Cerebellar nuclear complex (tissue), 1 donor: ENCODE data around the gene CFAP126.
A peak's percentile ranks its signal among the peaks of the same experiment; 100 is the strongest.
"Not testable (repeated sequence)": the region's sequence is repeated elsewhere in the genome, so short reads cannot be mapped to it uniquely, and the experiment has no call there.

Source experiments
- DNase-seq, 2 experiments: peaks; one replicate each; lab custom pipeline; 2025; lab: John Stamatoyannopoulos, UW

Gene CFAP126

DNA sequence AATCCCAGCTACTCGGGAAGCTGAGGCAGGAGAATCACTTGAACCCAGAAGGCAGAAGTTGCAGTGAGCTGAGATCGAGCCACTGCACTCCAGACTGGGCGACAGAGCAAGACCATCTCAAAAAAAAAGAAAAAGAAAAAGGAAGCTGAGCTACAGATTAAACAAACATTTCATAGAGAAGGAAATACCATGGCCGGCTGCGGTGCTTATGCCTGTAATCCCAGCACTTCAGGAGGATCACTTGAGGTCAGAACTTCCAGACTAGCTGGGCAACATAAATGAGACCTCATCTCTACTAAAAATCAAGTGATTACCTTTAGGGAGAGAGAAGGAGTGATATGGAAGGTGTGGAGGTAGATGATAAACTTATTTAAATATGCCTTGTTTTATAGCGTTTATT is 14.0 kb upstream of the CFAP126 start:
- no peak for DNase-seq

DNA sequence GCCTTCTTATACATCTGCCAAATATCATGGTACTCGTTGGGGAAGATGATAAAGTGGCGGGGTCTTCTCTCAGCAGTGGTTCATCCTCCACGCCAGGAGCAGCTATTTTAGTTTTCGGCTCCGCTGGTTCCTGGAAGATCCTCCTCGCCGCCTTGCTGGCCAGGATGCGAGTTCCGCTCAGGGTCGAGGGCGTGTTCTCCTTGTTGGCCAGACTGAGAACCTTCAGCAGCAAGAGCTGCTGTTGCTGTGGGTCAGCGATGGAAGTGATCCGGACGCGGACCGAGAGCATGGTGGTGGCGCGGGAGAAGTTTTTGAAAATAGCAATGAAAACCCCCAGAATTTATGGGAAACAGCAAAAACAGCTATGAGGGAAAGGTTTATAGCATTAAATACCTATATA is 11.4 kb upstream of the CFAP126 start:
- no peak for DNase-seq

DNA sequence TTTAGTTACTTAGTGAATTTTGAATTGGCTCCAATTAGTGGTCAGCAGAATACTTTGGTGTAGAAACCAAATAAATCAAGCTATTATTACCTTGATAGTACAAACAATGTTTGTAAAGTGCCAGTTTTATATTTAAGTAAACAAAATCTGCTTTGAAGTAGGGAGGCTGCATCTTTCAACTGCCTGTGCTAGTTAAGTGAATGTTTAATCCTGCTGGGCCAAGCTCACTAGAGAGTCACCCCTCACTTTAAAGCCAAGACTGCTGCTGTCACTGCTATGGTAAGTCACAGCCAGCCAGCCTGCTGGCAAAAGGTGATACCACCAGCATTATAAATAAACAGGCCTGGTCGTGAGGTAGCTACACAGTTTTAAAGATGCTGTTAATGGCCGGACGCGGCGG is 10.3 kb upstream of the CFAP126 start:
- no peak for DNase-seq

DNA sequence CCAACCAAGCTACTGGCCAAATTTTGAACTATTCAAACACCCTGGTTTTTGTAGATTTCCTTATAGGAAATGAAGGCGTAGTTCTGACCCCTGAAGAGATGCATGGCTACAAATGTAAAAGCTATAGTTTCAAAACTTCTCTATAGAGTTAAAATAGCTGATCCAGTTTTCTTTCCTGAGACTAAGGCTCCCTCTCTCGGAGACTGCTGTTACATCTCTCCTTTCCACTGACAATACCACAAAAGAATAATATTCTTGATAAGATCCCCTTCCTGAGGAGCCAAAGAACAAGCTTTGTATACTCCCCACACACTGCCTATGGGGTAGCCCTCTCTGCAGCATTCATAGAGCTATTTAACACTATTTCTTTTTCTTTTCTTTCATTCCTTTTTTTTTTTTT is 6.7 kb upstream of the CFAP126 start:
- no peak for DNase-seq

DNA sequence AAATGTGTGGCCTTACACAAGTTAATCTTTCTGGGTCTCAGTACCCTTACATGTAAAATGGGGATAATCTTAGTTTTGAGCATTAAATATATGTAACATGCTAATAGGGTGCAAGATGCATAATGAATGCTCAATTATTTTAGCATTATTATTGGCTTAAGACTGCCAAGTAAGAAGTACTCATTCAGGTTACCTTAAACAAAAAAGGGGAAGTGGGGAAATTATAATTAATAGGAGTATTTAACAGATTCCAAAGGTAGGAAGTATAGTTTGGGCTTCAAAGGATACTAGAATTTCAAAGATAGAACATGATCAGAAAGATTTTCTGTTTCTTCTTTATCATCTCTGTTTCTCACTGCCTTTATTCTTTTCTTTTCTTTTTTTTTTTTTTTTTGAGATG is 5.8 kb upstream of the CFAP126 start:
- DNase-seq = no peak

DNA sequence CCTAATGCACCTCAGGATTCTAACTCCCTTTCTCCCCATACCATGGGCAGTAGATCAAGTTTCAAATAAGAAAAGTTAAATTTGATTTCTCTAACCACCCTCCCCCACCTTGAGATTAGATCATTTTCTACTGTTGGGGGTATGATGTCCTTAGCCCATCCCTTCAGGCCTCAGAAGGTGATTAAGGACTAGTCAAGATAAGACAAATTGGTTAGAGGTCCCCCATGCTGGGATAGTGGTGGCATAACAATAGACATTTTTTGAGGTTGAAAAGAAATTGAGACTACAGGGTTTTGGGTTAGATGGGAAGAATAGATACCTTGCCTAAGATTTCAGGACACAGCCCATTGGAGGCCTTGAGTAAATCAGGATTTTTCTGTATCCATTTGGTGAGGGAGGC is 2.5 kb downstream of the CFAP126 start:
- DNase-seq = no peak

DNA sequence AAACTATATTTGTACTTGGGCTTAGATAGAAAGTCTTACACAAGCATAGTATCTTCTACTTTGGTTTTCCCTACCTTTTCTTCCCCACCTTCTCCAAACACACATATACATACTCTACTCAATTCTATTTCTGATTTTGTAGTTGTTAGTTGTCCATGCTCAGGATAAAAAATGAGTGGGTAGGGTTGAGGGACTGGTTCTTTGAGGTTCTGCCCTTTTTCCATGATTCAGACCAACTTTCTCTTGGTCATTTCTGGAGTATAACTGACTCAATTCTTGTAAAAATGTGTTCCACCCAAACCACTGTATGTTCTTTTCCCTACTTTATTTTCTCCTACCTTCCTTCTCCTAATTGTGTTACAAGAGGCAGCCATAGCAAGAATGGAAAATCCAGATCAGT is 3.3 kb downstream of the CFAP126 start:
- DNase-seq = no peak

DNA sequence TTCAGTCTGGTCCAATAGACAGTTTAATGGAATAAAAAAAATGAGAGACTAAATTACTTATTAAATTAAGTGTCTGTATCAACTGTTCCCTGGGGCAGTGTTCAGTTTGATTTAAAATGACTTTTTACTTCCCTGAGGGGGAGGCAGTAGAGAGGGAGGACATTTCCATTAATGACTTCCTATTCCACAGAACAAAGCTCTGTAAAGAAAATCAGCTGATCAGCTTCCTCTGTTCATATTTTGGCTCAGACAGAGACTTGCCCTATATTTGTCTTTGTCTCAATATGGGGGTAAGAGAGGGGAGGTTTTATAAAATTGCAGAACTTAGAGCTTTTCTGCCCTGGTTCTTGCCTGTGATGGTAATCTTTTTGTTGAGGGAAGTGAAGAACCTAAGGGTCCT is 8.4 kb downstream of the CFAP126 start:
- no peak for DNase-seq

DNA sequence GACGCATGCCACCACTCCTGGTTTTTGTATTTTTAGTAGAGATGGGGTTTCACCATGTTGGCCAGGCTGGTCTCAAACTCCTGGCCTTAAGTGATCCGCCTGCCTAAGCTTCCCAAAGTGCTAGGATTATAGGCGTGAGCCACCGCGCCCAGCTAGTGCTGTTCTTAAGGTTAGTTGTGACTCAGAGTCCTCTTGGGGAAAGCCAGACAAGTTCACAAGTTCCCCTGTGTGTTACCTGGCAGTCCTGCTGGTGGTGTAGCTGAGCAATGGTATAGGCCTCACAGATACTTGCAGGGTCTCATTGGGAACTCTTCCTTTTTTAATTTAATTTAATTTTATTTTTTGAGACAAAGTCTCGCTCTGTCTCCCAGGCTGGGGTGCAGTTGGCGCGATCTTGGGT is 10.6 kb downstream of the CFAP126 start:
- no peak for DNase-seq

DNA sequence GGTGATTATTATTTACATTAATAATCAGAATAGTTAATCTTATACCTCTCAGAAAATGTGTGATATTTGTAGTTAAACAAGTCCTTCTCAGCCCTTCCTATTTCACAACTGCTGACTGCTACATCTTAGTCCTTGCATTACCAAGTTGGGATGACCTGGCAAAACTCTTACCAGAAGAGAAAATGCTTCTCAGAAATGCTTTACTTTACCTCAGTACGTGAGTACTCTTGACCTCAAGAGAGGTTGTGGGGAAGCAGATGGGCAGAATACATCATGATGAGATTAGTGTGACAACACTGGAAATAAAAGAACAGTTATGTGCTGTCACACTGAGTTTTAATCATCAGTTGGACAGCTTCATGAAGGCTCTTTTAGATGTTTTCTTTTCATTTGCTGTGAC is 16.2 kb downstream of the CFAP126 start:
- DNase-seq = no peak

DNA sequence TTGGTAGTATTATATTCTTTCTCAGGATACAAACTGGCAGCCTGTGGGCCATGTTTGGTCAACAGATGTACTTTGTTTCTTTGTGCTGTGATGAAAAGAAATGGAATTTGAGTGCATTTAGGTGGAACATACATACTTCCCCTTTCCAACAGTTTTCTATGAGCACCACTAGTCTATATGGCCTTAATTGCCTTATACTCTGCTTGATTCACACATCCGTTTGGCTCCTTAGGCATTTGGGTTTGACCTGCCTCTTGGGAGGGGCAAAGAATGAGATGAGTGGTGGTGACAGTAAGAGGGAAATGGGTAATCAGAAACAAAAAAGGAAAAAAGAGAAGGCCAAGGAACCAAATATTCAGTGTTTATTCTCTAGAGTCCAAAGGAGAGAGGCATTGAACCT is 17.0 kb downstream of the CFAP126 start:
- no peak for DNase-seq

DNA sequence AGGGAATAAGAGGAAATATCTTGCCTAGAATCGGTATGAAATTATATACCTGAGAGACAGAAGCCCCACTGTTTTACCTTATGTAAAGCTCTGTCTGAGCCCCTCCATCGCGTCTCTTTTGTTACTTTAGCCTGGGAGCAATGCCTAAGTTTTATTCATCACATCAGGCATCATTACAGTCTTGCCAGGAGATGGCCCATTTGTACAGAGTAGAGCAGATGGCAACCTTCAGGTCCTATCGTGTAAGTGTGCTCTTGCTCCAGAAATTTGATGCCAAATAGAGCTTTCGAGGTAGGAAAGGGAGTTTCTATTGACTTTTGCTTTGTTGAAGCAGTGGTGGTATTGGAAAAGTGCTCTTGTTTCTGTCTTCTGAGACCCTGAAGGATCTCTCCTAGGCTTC is 24.9 kb downstream of the CFAP126 start:
- peak in 1 of 2 experiments; percentile 6 for DNase-seq

DNA sequence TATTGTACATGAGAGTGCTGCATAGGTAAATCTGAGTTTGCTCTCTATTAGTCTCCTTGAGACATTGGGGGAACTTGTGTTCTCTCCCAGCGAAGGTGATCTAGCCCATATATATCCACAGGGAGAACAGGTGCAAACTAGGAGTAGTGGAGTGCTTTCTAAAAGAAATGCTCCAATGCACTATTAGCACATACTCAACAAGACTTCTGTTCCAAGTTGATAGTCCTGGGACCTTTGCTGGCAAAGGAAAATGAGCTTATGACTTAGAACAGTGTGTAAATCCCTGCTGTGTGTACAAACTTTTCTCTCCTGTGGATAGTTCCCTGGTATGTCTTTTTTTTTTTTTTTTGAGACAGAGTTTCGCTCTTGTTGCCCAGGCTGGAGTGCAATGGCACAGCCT is 25.5 kb downstream of the CFAP126 start:
- no peak for DNase-seq

DNA sequence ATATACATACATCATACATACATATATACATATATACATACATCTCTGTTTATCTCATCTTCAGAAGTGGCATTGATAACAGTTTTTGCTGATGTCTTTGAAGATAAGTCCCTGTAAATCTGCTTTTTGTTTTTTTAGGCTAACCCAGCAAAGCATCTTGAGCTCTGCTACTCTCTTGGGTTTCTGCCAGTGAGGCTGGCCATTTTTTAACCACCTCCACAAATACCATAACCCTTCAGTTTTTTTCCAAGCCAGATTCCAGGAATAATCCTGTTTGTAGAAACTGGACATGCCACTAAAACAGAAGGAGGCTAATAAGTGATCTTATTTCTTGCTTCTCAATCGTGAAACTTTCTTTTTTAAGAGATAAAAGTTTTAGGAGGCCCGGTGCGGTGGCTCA is 31.9 kb downstream of the CFAP126 start:
- DNase-seq = no peak

DNA sequence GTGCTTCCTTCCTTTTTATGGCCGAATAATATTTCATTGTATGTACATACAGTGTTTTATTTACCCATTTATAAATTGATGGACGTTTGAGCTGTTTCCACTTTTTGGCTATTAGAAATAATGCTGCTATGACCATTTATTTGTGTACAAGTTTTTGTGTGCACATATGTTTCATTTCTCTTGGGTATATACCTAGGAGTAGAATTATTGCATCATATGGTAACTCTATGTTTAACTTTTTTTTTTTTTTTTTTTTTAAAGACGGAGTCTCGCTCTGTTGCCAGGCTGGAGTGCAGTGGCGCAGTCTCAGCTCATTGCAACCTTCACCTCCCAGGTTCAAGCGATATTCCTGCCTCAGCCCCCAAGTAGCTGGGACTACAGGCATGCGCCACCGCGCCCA is 34.5 kb downstream of the CFAP126 start:
- DNase-seq = no peak

DNA sequence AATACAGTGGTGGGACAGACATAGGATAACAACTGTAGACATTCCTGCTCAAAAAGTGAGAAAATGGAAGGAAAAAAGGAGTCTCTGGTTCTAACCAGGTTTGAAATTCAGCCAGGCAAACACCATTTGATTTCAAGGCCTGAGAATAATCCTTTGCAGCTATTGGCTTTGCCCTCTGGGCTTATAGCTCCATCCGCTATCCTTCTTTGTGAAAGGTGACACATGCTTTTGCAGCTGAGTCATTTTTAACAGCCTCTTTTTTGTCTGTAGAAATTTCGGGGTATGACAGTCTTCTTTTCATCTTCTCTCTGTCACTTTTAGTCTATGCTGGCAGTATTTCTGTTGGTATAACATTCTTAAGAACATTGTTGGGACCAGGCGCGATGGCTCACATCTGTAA is 37.3 kb downstream of the CFAP126 start:
- no peak for DNase-seq

DNA sequence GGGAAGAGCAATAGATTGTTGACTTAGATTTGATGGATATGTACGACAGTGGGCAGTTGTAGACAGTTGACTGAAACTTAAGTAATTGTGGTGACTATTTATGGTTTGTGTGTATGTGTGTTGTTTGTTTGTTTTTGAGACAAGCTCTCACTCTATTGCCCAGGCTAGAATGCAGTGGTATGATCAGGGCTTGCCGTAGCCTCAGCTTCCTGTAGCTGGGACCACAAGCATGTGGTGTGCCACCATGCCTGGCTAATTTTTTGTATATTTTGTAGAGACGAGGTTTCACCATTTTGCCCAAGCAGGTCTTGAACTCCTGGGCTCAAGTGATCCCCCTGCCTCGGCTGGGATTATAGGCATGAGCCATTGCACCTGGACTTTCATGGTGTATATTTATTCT is 43.7 kb downstream of the CFAP126 start:
- no peak for DNase-seq

DNA sequence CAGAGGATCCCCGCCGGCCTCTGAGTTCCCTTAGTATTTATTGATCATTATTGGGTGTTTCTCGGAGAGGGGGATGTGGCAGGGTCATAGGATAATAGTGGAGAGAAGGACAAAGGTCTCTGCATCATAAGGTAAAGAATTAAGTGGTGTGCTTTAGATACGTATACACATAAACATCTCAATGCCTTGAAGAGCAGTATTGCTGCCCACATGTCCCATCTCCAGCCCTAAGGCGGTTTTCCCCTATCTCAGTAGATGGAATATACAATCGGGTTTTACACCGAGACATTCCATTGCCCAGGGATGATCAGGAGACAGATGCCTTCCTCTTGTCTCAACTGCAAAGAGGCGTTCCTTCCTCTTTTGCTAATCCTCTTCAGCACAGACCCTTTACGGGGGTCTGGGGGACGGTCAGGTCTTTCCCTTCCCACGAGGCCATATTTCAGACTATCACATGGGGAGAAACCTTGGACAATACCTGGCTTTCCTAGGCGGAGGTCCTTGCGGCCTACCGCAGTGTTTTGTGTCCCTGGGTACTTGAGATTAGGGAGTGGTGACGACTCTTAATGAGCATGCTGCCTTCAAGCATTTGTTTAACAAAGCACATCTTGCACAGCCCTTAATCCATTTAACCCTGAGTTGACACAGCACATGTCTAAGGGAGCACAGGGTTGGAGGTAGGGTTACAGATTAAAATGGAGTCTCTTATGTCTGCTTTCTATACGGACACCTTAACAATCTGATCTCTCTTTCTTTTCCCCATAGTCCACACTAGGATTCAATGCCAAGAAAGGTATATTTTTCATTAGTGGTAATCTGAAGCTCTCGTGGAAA is 51.6 kb downstream of the CFAP126 start:
- not testable (repeated sequence) for DNase-seq
